ENCODE measurements around the gene HCFC1. TPM values are rescaled to one million over a fixed set of nuclear protein-coding genes. Genes with fewer than 3 reads are reported as not detected.

Gene HCFC1
- total and polyA plus RNA-seq, 2 of the 8 experiments (the other 6 are each of a cell fraction or from before 2014, with no cell fraction given): 24.9 to 117 TPM

- TF ChIP-seq CHD7 (IDR thresholded peaks at IDR 0.05; ENCODE audit: insufficient replicate concordance, low read length) (no peak), YY1 (IDR thresholded peaks at IDR 0.05; ENCODE audit: low read depth, low read length) (no peak), KDM4A (IDR thresholded peaks at IDR 0.05; ENCODE audit: low read depth, low read length, severe bottlenecking) (no peak), CEBPB (IDR thresholded peaks at IDR 0.05; ENCODE audit: low read depth, low read length) (no peak)
- TF ChIP-seq, protein P1, sequence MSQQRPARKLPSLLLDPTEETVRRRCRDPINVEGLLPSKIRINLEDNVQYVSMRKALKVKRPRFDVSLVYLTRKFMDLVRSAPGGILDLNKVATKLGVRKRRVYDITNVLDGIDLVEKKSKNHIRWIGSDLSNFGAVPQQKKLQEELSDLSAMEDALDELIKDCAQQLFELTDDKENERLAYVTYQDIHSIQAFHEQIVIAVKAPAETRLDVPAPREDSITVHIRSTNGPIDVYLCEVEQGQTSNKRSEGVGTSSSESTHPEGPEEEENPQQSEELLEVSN (IDR thresholded peaks at IDR 0.05): no peak
These were observed 50.5 kb downstream of the HCFC1 start (continued) for GRCh38 chrX:153921070-153921469.
